A549 (cell line): ENCODE measurements around the gene MOB1B.
"Not testable (repeated sequence)": the region's sequence is repeated elsewhere in the genome, so short reads cannot be mapped to it uniquely, and the experiment has no call there.

ENCODE experiments used
- CHD4 ChIP-seq: fragments of 200-600 bp; sonication (generic); IDR thresholded peaks from 2 replicates; pipeline ENCODE4 v1.6.1; 2016; ENCODE audit warnings: antibody characterized with exemption, mild to moderate bottlenecking, borderline replicate concordance
- CTCF ChIP-seq: fragments of >200 bp; sonication (Bioruptor Twin); formaldehyde crosslinking; IDR thresholded peaks from 3 replicates; pipeline ENCODE4 v1.5.1; 2016
- ESRRA ChIP-seq: fragments of 150-350 bp; IDR thresholded peaks from 2 replicates; pipeline ENCODE4 v1.6.1; 2014; ENCODE audit warnings: mild to moderate bottlenecking, low read length, borderline replicate concordance
- JUN ChIP-seq, 2 experiments: fragments of >200 bp; sonication (Bioruptor Twin); formaldehyde crosslinking; IDR thresholded peaks; 2 replicates in 1 of 2; 3 replicates in 1 of 2; pipeline ENCODE4 v1.6.1; 2016 to 2017
- POLR2A ChIP-seq: IDR thresholded peaks from 2 replicates; pipeline ENCODE4 v1.6.1; 2012; ENCODE audit warnings: mild to moderate bottlenecking, low read length
- RFX5 ChIP-seq: fragments of 450-650 bp; IDR thresholded peaks from 2 replicates; pipeline ENCODE4 v1.7.1; 2014; ENCODE audit warnings: antibody characterized with exemption, mild to moderate bottlenecking, moderate library complexity

- not testable (repeated sequence) for TF ChIP-seq RFX5; CTCF; ESRRA; CHD4; POLR2A; JUN (IDR thresholded peaks at IDR 0.05)
These were observed 99.2 kb downstream of the MOB1B start for GRCh38 chr4:71001363-71001762.
